BJ (cell line): Measurements from ENCODE around the gene HIPK4. TPM values are rescaled to one million over a fixed set of nuclear protein-coding genes. Genes with fewer than 3 reads are reported as not detected.

Experiments
- CTCF ChIA-PET: fragments of 350-600 bp; formaldehyde crosslinking; extraction: SDS; loops from one replicate; lab custom pipeline; 2021; ENCODE audit warnings: antibody characterized with exemption, inconsistent platforms; lab: Yijun Ruan, JAX
- POLR2A ChIA-PET: fragments of 300-600 bp; sonication (Branson Sonifier 250); formaldehyde crosslinking; extraction: SDS; loops from one replicate; lab custom pipeline; 2021; ENCODE audit warnings: antibody characterized with exemption; lab: Charles Lee
- DNase-seq: peaks from one replicate; pipeline ENCODE4 v3.0.0-alpha.2; 2011; ENCODE audit warnings: low read depth
- H3K27me3 ChIP-seq: 2 replicates; pipeline ENCODE4 v1.6.0; 2011; ENCODE audit warnings: low read length; ENCODE audit not compliant: control insufficient read depth, insufficient read depth
- H3K36me3 ChIP-seq: 2 replicates; pipeline ENCODE4 v1.5.1; 2011; ENCODE audit warnings: low read length; ENCODE audit not compliant: control insufficient read depth, insufficient read depth
- H3K4me3 ChIP-seq: 2 replicates; pipeline ENCODE4 v1.5.1; 2011; ENCODE audit warnings: low read depth, mild to moderate bottlenecking, control low read depth, low read length
- polyA plus RNA-seq: library from polyadenylated mRNA; depleted of rRNA; stranded (reverse); fragments of >200 nt; gene quantifications from 2 replicates; pipeline ENCODE4 v1.2.3, GENCODE V29; 2011
- TF ChIP-seq, protein P1 (sequence below): IDR thresholded peaks from 2 replicates; pipeline ENCODE4 v1.5.1; 2011; ENCODE audit warnings: low read depth, mild to moderate bottlenecking, control low read depth, inconsistent platforms, low read length, moderate library complexity; ENCODE audit not compliant: insufficient read depth

The HIPK4 gene
- polyA plus RNA-seq, 1 experiment, result 0.21 TPM

DNA sequence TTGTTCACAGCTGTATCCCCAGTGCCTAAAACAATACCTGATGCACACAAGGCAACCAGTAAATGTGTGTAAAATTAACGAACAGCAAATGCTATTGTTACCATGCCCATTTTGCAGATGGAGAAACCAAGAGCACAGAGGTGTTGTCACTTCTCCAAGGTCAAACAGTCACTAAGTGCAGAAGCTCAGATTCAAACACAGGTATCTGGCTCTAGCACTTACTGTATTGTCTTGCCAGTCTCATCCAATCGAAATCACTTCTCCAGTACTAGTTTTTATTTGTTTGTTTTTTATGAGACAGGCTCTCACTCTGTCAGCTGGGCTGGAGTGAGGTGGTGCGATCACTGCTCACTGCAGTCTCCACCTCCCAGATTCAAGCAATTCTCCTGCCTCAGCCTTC, 27.8 kb downstream of the HIPK4 start:
- peaks cover 2% of the 10 kb centered on the region; the same call in 1 of the 2 replicates for H3K36me3 ChIP-seq
- no peak overlapping the region for H3K4me3 ChIP-seq
- no peak for DNase-seq
- TF ChIP-seq, protein P1, sequence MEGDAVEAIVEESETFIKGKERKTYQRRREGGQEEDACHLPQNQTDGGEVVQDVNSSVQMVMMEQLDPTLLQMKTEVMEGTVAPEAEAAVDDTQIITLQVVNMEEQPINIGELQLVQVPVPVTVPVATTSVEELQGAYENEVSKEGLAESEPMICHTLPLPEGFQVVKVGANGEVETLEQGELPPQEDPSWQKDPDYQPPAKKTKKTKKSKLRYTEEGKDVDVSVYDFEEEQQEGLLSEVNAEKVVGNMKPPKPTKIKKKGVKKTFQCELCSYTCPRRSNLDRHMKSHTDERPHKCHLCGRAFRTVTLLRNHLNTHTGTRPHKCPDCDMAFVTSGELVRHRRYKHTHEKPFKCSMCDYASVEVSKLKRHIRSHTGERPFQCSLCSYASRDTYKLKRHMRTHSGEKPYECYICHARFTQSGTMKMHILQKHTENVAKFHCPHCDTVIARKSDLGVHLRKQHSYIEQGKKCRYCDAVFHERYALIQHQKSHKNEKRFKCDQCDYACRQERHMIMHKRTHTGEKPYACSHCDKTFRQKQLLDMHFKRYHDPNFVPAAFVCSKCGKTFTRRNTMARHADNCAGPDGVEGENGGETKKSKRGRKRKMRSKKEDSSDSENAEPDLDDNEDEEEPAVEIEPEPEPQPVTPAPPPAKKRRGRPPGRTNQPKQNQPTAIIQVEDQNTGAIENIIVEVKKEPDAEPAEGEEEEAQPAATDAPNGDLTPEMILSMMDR, result no peak
- POLR2A ChIA-PET, result no interaction called here
- H3K27me3 ChIP-seq, result no peaks in the 10 kb centered on the region
- CTCF ChIA-PET, result no interaction called here

- Histone ChIP-seq H3K27me3 (no peaks in the 10 kb centered on the region), H3K4me3 (no peak overlapping the region), H3K36me3 (no peaks in the 10 kb centered on the region)
- ChIA-PET CTCF (no interaction called here), POLR2A (no interaction called here)
- DNase-seq, result no peak
- TF ChIP-seq, protein P1, result no peak
These were observed 29.2 kb downstream of the HIPK4 start for GRCh38 chr19:40360708-40361241.

GRCh38 chr19:40360020-40360707, 29.8 kb downstream of the HIPK4 start:
- POLR2A ChIA-PET, result no interaction called here
- Histone ChIP-seq H3K27me3 (no peaks in the 10 kb centered on the region), H3K4me3 (no peak overlapping the region), H3K36me3 (no peaks in the 10 kb centered on the region; the same call in 1 of the 2 replicates)
- TF ChIP-seq, protein P1, result no peak
- no peak for DNase-seq
- CTCF ChIA-PET, result no interaction called here

- CTCF ChIA-PET, result no interaction called here
- TF ChIP-seq, protein P1, result no peak
- POLR2A ChIA-PET, result no interaction called here
- Histone ChIP-seq H3K4me3 (no peak overlapping the region), H3K36me3 (no peaks in the 10 kb centered on the region; the same call in 1 of the 2 replicates), H3K27me3 (no peaks in the 10 kb centered on the region)
- no peak for DNase-seq
These were observed 31.2 kb downstream of the HIPK4 start for GRCh38 chr19:40358773-40359172.

- CTCF ChIA-PET, result interaction anchor here (0.6 kb wide), 1 partner anchor 236 kb away, joined by 3 read pairs; no protein-coding TSS in a partner anchor
- DNase-seq, result no peak
- Histone ChIP-seq H3K27me3 (no peaks in the 10 kb centered on the region), H3K4me3 (no peak overlapping the region), H3K36me3 (no peaks in the 10 kb centered on the region; the same call in 1 of the 2 replicates)
- TF ChIP-seq, protein P1, result no peak
- POLR2A ChIA-PET, result no interaction called here
These were observed 32.3 kb downstream of the HIPK4 start for GRCh38 chr19:40357640-40358039.
